ENCODE data around the gene SRPK2.

GRCh38 chr7:105330526-105330925 lies 58.2 kb downstream of the SRPK2 start:
- TF ChIP-seq GATA2 (IDR thresholded peaks at IDR 0.05; ENCODE audit: low read depth, low read length) (no peak), GATA3 (IDR thresholded peaks at IDR 0.05; ENCODE audit: low read depth, low read length) (no peak)
